ENCODE measurements around the gene GRID2IP. TPM values are rescaled to one million over a fixed set of nuclear protein-coding genes. Genes with fewer than 3 reads are reported as not detected.
A peak's percentile ranks its signal among the peaks of the same experiment; 100 is the strongest.

Gene GRID2IP
- total and polyA plus RNA-seq, 8 donors = 0.21 to 1.3 (median 1.1) TPM

GRCh38 chr7:6448943-6449543, 102.2 kb downstream of the GRID2IP start:
- Histone ChIP-seq H3K4me3 (no peak overlapping the region), H3K4me1 (peaks cover 16 to 30% of the 10 kb centered on the region in 2 donors), H3K27ac (peak overlapping the region; percentile 53 to 91), H3K27me3 (no peaks in the 10 kb centered on the region), H3K36me3 (peaks cover 0 to 20% of the 10 kb centered on the region in 2 donors), H3K9me3 (no peaks in the 10 kb centered on the region)
- intact Hi-C loops (cut with DNase I) = no loop called here
- ATAC-seq (no peak), DNase-seq (no peak)
- no peak for TF ChIP-seq CTCF (IDR thresholded peaks at IDR 0.05)

GRCh38 chr7:6447581-6448199, 103.6 kb downstream of the GRID2IP start, which contains the start of gene DAGLB:
Gene DAGLB (minus strand): TSS chr7:6447954. CDS start chr7:6447842, 112 bp downstream.
- Histone ChIP-seq H3K27ac (peak within 1 kb of the TSS; percentile 83 to 91), H3K27me3 (no peaks in the 10 kb centered on the region), H3K36me3 (peaks cover 0 to 31% of the 10 kb centered on the region in 2 donors), H3K4me3 (peak within 1 kb of the TSS; percentile 90 to 97), H3K4me1 (peaks cover 22 to 42% of the 10 kb centered on the region in 2 donors), H3K9me3 (no peaks in the 10 kb centered on the region)
- peak; percentile 86 for ATAC-seq
- no peak for TF ChIP-seq CTCF (IDR thresholded peaks at IDR 0.05)
- intact Hi-C loops (cut with DNase I) = no loop called here
- peak; percentile 94 to 98 (median 96) for DNase-seq

Other genes starting within 250 kb of the GRID2IP start
- gene FAM220A, start 202.5 kb downstream of the GRID2IP start, total RNA-seq = 10 to 100 TPM; 14.2 to 14.9 TPM
- gene FAM220A, start 202.5 kb downstream of the GRID2IP start, polyA plus RNA-seq (ENCODE audit: insufficient read length in 6 of 6) = 10 to 100 TPM; 18.5 to 21.3 (median 19.0) TPM
- gene RAC1, start 176.9 kb downstream of the GRID2IP start, total RNA-seq = 100 to 1,000 TPM; 263 to 303 TPM
- gene RAC1, start 176.9 kb downstream of the GRID2IP start, polyA plus RNA-seq (ENCODE audit: insufficient read length in 6 of 6) = 100 to 1,000 TPM; 251 to 280 (median 275) TPM
- 10 to 100 TPM; 38.4 to 46.5 TPM for gene DAGLB, start 103.5 kb downstream of the GRID2IP start, total RNA-seq
- gene DAGLB, start 103.5 kb downstream of the GRID2IP start, polyA plus RNA-seq (ENCODE audit: insufficient read length in 6 of 6) = 10 to 100 TPM; 16.8 to 20.6 (median 17.8) TPM
- gene KDELR2, start 67.3 kb downstream of the GRID2IP start, total RNA-seq = 100 to 1,000 TPM; 214 to 240 TPM
- gene KDELR2, start 67.3 kb downstream of the GRID2IP start, polyA plus RNA-seq (ENCODE audit: insufficient read length in 6 of 6) = 100 to 1,000 TPM; 137 to 207 (median 148) TPM
- gene ZDHHC4, start 26.0 kb upstream of the GRID2IP start, total RNA-seq = 10 to 100 TPM; 54.5 to 60.2 TPM
- gene ZDHHC4, start 26.0 kb upstream of the GRID2IP start, polyA plus RNA-seq (ENCODE audit: insufficient read length in 6 of 6) = 10 to 100 TPM; 68.1 to 75.9 (median 71.9) TPM
- gene INTS15, start 38.6 kb upstream of the GRID2IP start, total RNA-seq = 10 to 100 TPM; 30.2 to 31.5 TPM
- gene INTS15, start 38.6 kb upstream of the GRID2IP start, polyA plus RNA-seq (ENCODE audit: insufficient read length in 6 of 6) = 10 to 100 TPM; 36.1 to 49.4 (median 39.5) TPM
- 1 to 10 TPM; 3.4 to 3.6 TPM for gene ZNF853, start 64.1 kb upstream of the GRID2IP start, total RNA-seq
- 10 to 100 TPM; 11.2 to 17.5 (median 15.5) TPM for gene ZNF853, start 64.1 kb upstream of the GRID2IP start, polyA plus RNA-seq (ENCODE audit: insufficient read length in 6 of 6)
- gene ZNF316, start 85.9 kb upstream of the GRID2IP start, total RNA-seq = 10 to 100 TPM; 29.3 to 34.3 TPM
- 10 to 100 TPM; 41.4 to 52.9 (median 47.3) TPM for gene ZNF316, start 85.9 kb upstream of the GRID2IP start, polyA plus RNA-seq (ENCODE audit: insufficient read length in 6 of 6)
- gene ZNF12, start 155.5 kb upstream of the GRID2IP start, total RNA-seq = 10 to 100 TPM; 18.4 to 19.8 TPM
- gene ZNF12, start 155.5 kb upstream of the GRID2IP start, polyA plus RNA-seq (ENCODE audit: insufficient read length in 6 of 6) = 10 to 100 TPM; 35.3 to 38.6 (median 36.9) TPM
- 1 to 10 TPM in 1 of 2 donors, not detected in 1; 1.6 TPM for gene RSPH10B2, start 202.6 kb upstream of the GRID2IP start, total RNA-seq
- gene RSPH10B2, start 202.6 kb upstream of the GRID2IP start, polyA plus RNA-seq (ENCODE audit: insufficient read length in 6 of 6) = 1 to 10 TPM in 5 of 6 donors, under 1 TPM in 1; 0.92 to 5.7 (median 4.2) TPM